SK-N-SH treated with all-trans-retinoic acid at 6 μM for 48 hours (cell line): Measurements from ENCODE around the gene DTNA.

ENCODE experiments used
- ATAC-seq: fragments of 200-7000 bp; cut with Tn5 transposase; 3 replicates; pipeline ENCODE4 v1.9.1; 2020; ENCODE audit warnings: mild to moderate bottlenecking, moderate library complexity
- ARNTL ChIP-seq: fragments of 450-650 bp; formaldehyde crosslinking; IDR thresholded peaks from 2 replicates; pipeline ENCODE4 v1.5.0; 2020; ENCODE audit warnings: low read depth, mild to moderate bottlenecking, moderate library complexity, borderline replicate concordance
- BACH2 ChIP-seq: fragments of 250-450 bp; sonication (Bioruptor Pico); IDR thresholded peaks from 2 replicates; pipeline ENCODE4 v1.9.0; 2021; ENCODE audit warnings: mild to moderate bottlenecking, borderline replicate concordance
- CSDC2 ChIP-seq: fragments of 250-450 bp; sonication (Bioruptor Pico); IDR thresholded peaks from 2 replicates; pipeline ENCODE4 v1.5.0; 2020; ENCODE audit warnings: mild to moderate bottlenecking, moderate library complexity
- ESRRG ChIP-seq: fragments of 250-450 bp; sonication (Bioruptor Pico); IDR thresholded peaks from 2 replicates; pipeline ENCODE4 v1.6.1; 2021; ENCODE audit warnings: mild to moderate bottlenecking
- GLIS3 ChIP-seq: fragments of 250-450 bp; sonication (Bioruptor Pico); IDR thresholded peaks from 2 replicates; pipeline ENCODE4 v1.5.0; 2020; ENCODE audit warnings: mild to moderate bottlenecking, moderate library complexity
- ISL1 ChIP-seq: fragments of 250-450 bp; sonication (Bioruptor Pico); IDR thresholded peaks from 2 replicates; pipeline ENCODE4 v2.1.2; 2022; ENCODE audit warnings: mild to moderate bottlenecking, moderate library complexity
- RARB ChIP-seq: fragments of 250-450 bp; sonication (Bioruptor Pico); IDR thresholded peaks from 2 replicates; pipeline ENCODE4 v1.8.0; 2021; ENCODE audit warnings: mild to moderate bottlenecking, moderate library complexity
- SNAI2 ChIP-seq: fragments of 250-450 bp; sonication (Bioruptor Pico); IDR thresholded peaks from 2 replicates; pipeline ENCODE4 v1.5.0; 2020; ENCODE audit warnings: mild to moderate bottlenecking, moderate library complexity
- TCF4 ChIP-seq: fragments of 250-450 bp; sonication (Bioruptor Pico); IDR thresholded peaks from 2 replicates; pipeline ENCODE4 v1.8.0; 2021; ENCODE audit warnings: mild to moderate bottlenecking, moderate library complexity, borderline replicate concordance
- TOX ChIP-seq: fragments of 250-450 bp; sonication (Bioruptor Pico); IDR thresholded peaks from 2 replicates; pipeline ENCODE4 v1.8.0; 2021; ENCODE audit warnings: mild to moderate bottlenecking, moderate library complexity, borderline replicate concordance
- ZFP3 ChIP-seq: fragments of 250-450 bp; sonication (Bioruptor Pico); IDR thresholded peaks from 2 replicates; pipeline ENCODE4 v1.5.0; 2020; ENCODE audit warnings: mild to moderate bottlenecking, moderate library complexity
- ZFP30 ChIP-seq: fragments of 450-650 bp; formaldehyde crosslinking; IDR thresholded peaks from 2 replicates; pipeline ENCODE4 v1.5.0; 2022; ENCODE audit warnings: mild to moderate bottlenecking, moderate library complexity
- ZNF565 ChIP-seq: fragments of 450-650 bp; formaldehyde crosslinking; conservative IDR thresholded peaks from 2 replicates; pipeline ENCODE4 v1.5.0; 2020; ENCODE audit warnings: low read depth, mild to moderate bottlenecking, moderate library complexity
- ZNF70 ChIP-seq: fragments of 450-650 bp; formaldehyde crosslinking; IDR thresholded peaks from 2 replicates; pipeline ENCODE4 v1.5.0; 2020; ENCODE audit warnings: mild to moderate bottlenecking, moderate library complexity
- ZNF8 ChIP-seq: fragments of 450-650 bp; formaldehyde crosslinking; IDR thresholded peaks from 2 replicates; pipeline ENCODE4 v1.5.0; 2020; ENCODE audit warnings: mild to moderate bottlenecking, moderate library complexity
- TF ChIP-seq, protein P1 (sequence below): fragments of 250-450 bp; sonication (Bioruptor Pico); IDR thresholded peaks from 2 replicates; pipeline ENCODE4 v1.5.1; 2021; ENCODE audit warnings: mild to moderate bottlenecking, moderate library complexity
- TF ChIP-seq, protein P2 (sequence below): fragments of 250-450 bp; sonication (Bioruptor Pico); IDR thresholded peaks from 2 replicates; pipeline ENCODE4 v1.8.0; 2021; ENCODE audit warnings: low read depth, mild to moderate bottlenecking, moderate library complexity, borderline replicate concordance
- TF ChIP-seq, protein P3 (sequence below): fragments of 250-450 bp; sonication (Bioruptor Pico); IDR thresholded peaks from 2 replicates; pipeline ENCODE4 v1.5.0; 2020; ENCODE audit warnings: mild to moderate bottlenecking, moderate library complexity
- TF ChIP-seq, protein P4 (sequence below): fragments of 250-450 bp; sonication (Bioruptor Pico); IDR thresholded peaks from 2 replicates; pipeline ENCODE4 v1.8.0; 2020; ENCODE audit warnings: mild to moderate bottlenecking, moderate library complexity, borderline replicate concordance
- TF ChIP-seq, protein P5 (sequence below): fragments of 250-450 bp; sonication (Bioruptor Pico); IDR thresholded peaks from 2 replicates; pipeline ENCODE4 v1.5.1; 2020; ENCODE audit warnings: low read depth, mild to moderate bottlenecking, moderate library complexity

The DTNA gene

DNA sequence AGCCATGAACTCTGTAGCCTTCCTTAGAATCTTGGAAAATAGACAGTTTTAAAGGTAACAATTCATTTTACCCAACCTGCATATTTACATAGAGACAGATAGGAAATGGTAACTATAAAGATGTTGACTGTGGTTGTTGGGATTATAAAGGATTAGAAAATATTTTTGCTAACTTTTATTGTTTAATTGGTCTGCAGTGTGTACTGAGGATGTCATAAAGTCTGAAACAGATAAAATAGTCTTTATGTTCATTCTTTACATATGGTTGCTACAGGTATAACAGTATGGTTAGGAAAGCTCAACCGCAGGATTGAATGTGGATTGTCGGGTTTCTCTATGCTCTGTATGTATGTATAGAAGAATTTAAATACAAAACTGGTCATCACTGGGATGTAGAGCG, 7.3 kb upstream of the DTNA start (continued):
- TF ChIP-seq, protein P1, sequence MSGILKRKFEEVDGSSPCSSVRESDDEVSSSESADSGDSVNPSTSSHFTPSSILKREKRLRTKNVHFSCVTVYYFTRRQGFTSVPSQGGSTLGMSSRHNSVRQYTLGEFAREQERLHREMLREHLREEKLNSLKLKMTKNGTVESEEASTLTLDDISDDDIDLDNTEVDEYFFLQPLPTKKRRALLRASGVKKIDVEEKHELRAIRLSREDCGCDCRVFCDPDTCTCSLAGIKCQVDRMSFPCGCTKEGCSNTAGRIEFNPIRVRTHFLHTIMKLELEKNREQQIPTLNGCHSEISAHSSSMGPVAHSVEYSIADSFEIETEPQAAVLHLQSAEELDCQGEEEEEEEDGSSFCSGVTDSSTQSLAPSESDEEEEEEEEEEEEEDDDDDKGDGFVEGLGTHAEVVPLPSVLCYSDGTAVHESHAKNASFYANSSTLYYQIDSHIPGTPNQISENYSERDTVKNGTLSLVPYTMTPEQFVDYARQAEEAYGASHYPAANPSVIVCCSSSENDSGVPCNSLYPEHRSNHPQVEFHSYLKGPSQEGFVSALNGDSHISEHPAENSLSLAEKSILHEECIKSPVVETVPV (CRISPR knock-in tag), result no peak
- TF ChIP-seq ARNTL, result no peak
- TF ChIP-seq, all 23 proteins: peak for 0

DNA sequence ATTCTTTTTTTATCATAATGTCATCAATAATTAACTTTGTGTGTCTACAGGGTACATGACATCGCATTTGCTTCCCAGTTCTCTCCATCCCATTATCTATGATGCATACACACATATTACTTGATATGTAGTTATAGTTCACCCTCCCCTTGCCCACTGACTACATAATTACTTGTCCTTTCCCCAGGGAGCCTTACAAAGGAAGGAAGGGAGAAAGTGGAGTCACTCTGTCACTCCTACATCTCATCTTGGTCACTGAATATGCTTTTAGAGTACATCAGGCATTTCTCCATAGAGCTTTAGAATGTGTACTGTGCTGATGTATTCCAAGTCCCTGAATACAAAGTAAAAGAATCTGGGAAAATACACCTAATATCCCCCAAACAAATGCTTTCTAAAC, 6.0 kb upstream of the DTNA start:
- ATAC-seq, result no peak
- TF ChIP-seq, protein P1 (CRISPR knock-in tag), result no peak
- TF ChIP-seq CSDC2 (CRISPR knock-in tag), result no peak
- TF ChIP-seq GLIS3 (CRISPR knock-in tag), result no peak
- TF ChIP-seq, protein P2, sequence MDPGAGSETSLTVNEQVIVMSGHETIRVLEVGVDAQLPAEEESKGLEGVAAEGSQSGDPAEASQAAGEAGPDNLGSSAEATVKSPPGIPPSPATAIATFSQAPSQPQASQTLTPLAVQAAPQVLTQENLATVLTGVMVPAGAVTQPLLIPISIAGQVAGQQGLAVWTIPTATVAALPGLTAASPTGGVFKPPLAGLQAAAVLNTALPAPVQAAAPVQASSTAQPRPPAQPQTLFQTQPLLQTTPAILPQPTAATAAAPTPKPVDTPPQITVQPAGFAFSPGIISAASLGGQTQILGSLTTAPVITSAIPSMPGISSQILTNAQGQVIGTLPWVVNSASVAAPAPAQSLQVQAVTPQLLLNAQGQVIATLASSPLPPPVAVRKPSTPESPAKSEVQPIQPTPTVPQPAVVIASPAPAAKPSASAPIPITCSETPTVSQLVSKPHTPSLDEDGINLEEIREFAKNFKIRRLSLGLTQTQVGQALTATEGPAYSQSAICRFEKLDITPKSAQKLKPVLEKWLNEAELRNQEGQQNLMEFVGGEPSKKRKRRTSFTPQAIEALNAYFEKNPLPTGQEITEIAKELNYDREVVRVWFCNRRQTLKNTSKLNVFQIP (CRISPR knock-in tag), result no peak
- TF ChIP-seq TOX (CRISPR knock-in tag), result no peak
- TF ChIP-seq ZFP30 (CRISPR knock-in tag), result no peak
- TF ChIP-seq TCF4 (CRISPR knock-in tag), result no peak
- TF ChIP-seq BACH2, result no peak
- TF ChIP-seq, protein P3, sequence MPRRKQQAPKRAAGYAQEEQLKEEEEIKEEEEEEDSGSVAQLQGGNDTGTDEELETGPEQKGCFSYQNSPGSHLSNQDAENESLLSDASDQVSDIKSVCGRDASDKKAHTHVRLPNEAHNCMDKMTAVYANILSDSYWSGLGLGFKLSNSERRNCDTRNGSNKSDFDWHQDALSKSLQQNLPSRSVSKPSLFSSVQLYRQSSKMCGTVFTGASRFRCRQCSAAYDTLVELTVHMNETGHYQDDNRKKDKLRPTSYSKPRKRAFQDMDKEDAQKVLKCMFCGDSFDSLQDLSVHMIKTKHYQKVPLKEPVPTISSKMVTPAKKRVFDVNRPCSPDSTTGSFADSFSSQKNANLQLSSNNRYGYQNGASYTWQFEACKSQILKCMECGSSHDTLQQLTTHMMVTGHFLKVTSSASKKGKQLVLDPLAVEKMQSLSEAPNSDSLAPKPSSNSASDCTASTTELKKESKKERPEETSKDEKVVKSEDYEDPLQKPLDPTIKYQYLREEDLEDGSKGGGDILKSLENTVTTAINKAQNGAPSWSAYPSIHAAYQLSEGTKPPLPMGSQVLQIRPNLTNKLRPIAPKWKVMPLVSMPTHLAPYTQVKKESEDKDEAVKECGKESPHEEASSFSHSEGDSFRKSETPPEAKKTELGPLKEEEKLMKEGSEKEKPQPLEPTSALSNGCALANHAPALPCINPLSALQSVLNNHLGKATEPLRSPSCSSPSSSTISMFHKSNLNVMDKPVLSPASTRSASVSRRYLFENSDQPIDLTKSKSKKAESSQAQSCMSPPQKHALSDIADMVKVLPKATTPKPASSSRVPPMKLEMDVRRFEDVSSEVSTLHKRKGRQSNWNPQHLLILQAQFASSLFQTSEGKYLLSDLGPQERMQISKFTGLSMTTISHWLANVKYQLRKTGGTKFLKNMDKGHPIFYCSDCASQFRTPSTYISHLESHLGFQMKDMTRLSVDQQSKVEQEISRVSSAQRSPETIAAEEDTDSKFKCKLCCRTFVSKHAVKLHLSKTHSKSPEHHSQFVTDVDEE, result no peak
- no peak for TF ChIP-seq RARB (CRISPR knock-in tag)
- TF ChIP-seq, protein P4, sequence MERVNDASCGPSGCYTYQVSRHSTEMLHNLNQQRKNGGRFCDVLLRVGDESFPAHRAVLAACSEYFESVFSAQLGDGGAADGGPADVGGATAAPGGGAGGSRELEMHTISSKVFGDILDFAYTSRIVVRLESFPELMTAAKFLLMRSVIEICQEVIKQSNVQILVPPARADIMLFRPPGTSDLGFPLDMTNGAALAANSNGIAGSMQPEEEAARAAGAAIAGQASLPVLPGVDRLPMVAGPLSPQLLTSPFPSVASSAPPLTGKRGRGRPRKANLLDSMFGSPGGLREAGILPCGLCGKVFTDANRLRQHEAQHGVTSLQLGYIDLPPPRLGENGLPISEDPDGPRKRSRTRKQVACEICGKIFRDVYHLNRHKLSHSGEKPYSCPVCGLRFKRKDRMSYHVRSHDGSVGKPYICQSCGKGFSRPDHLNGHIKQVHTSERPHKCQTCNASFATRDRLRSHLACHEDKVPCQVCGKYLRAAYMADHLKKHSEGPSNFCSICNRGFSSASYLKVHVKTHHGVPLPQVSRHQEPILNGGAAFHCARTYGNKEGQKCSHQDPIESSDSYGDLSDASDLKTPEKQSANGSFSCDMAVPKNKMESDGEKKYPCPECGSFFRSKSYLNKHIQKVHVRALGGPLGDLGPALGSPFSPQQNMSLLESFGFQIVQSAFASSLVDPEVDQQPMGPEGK (CRISPR knock-in tag), result no peak
- TF ChIP-seq ZNF565 (CRISPR knock-in tag), result no peak
- TF ChIP-seq ZNF70 (CRISPR knock-in tag), result no peak
- TF ChIP-seq SNAI2 (CRISPR knock-in tag), result no peak
- no peak for TF ChIP-seq ISL1 (CRISPR knock-in tag)
- no peak for TF ChIP-seq ESRRG
- TF ChIP-seq, protein P5, sequence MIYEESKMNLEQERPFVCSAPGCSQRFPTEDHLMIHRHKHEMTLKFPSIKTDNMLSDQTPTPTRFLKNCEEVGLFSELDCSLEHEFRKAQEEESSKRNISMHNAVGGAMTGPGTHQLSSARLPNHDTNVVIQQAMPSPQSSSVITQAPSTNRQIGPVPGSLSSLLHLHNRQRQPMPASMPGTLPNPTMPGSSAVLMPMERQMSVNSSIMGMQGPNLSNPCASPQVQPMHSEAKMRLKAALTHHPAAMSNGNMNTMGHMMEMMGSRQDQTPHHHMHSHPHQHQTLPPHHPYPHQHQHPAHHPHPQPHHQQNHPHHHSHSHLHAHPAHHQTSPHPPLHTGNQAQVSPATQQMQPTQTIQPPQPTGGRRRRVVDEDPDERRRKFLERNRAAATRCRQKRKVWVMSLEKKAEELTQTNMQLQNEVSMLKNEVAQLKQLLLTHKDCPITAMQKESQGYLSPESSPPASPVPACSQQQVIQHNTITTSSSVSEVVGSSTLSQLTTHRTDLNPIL (CRISPR knock-in tag), result no peak
- TF ChIP-seq ZNF8 (CRISPR knock-in tag), result no peak

DNA sequence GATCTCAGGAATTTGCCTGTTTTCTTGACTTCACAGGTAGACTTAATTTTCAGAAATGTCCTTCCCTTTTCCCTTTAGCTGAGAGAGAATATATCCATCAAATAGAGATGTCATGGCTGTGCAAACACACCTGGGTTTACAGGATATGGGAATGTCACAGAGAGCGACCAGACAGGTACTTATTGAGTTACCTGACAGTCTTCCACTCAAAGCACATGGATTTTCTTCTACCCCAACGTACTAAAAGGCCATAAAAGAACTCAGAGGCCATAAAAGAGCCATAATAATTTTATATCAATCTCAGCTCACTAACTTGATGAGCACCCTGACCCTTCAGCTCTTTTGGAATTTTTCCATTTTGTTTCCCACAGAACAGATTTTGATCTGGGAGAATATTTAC, 5.3 kb upstream of the DTNA start:
- ATAC-seq, result no peak
- TF ChIP-seq BACH2 (no peak), TCF4 (CRISPR knock-in tag) (no peak), ZFP3 (CRISPR knock-in tag) (no peak), ZNF8 (CRISPR knock-in tag) (no peak)
